GM18870 (cell line): ENCODE measurements around the gene RAB33B.
"Not testable (repeated sequence)": the region's sequence is repeated elsewhere in the genome, so short reads cannot be mapped to it uniquely, and the experiment has no call there.

Experiments used
- ATAC-seq: cut with Tn5 transposase; IDR thresholded peaks from one replicate; pipeline ENCODE4 v1.9.1; 2021; ENCODE audit warnings: moderate library complexity; ENCODE audit not compliant: unreplicated experiment

RAB33B gene

DNA sequence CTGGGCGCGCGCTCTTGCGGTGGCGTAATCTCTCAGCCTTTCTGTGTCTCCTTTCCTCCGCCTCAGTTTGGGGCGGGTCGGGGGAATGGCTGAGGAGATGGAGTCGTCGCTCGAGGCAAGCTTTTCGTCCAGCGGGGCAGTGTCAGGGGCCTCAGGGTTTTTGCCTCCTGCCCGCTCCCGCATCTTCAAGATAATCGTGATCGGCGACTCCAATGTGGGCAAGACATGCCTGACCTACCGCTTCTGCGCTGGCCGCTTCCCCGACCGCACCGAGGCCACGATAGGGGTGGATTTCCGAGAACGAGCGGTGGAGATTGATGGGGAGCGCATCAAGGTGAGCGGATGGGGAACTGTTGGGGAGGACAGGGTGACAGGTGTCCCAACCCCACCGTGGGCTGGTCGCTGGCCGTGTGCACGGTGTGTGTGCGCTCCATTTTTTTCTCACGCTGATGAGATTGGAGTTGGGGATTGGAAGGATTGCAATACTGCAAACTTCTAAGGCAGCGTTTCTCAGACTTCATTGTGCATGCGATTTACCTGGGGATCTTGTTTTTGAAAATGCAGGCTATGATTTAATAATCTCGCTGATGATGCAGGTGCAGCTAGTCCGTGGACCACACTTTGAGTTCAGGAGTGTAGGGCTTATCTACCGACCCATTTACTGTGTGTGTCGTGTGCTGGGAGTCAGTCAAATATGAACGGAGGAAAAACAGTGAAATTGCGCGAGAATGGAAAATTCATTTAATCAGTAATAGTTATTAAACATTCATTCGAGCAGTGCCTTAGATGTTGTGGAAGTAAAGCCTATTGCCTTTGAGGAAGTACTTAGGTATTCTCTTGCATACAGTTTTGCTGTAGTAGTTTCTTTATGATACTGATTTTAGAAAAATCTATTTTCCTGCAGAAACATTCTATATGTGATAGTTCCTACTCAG, at the start of gene RAB33B:
TSS of gene RAB33B (plus strand) at position 11 of the 935 bp plus-strand sequence. CDS start at position 86, 75 bp downstream.
- peak; percentile 44 for ATAC-seq

DNA sequence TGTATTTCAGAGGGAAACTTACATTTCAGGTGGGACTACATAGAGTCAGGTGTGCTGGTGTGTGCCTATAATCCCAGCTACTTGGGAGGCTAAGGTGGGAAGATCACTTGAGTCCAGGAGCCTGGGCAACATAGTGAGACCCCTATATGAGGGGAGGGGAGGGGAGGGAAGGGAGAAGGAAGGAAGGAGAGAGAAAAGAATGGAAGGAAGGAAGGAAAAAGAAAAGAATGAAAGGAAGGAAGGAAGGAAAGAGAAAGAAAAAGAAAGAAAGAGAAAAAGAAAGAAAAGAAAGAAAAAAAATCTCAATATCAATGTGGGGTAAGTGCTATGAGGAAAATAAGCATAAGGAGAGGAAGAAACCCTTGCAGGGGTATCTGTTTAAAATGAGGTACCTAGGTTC, 43.6 kb upstream of the RAB33B start:
- no peak for ATAC-seq

DNA sequence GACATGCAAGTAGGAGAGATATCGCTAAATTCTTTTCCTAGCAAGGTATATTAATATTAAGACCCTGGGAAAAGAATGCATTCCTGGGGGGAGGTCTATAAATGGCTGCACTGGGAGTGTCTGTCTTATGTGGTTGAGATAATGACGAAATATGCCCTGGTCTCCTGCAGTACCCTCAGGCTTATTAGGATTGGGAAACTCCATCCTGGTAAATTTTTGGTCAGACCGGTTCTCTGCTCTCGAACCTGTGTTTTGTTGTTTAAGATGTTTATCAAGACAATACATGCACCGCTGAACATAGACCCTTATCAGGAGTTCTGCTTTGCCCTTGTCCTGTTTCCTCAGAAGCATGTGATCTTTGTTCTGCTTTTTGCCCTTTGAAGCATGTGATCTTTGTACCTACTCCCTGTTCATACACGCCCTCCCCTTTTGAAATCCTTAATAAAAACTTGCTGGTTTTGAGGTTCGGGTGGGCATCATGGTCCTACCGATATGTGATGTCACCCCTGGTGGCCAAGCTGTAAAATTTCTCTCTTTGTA, 39.2 kb upstream of the RAB33B start:
- not testable (repeated sequence) for ATAC-seq

DNA sequence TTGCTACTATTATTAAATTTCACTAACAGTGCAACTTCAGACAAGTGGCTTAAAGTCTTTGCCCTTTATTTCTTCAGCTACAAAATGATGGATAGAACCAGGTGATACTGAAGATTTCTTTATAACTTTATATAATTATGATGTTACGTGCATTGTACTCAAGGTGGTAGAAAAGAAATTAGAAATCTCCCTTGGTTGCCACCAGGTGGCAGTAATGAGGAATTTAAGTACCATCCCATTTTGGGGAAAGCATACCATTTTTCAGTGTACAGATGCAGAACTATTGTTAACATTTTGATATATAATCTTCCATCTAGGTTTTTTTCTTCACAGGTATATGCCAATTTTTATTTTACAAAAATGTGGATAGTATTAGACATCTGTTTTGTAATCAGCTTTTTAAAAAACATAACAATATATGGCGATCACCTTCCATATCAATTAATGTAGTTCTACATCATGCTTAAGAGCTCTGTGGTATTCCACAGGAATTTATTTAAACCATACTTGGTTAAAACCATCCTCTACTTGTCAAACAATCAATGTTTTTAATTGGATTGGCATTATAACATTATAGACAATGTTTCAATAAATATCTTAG, 37.7 kb upstream of the RAB33B start:
- no peak for ATAC-seq

DNA sequence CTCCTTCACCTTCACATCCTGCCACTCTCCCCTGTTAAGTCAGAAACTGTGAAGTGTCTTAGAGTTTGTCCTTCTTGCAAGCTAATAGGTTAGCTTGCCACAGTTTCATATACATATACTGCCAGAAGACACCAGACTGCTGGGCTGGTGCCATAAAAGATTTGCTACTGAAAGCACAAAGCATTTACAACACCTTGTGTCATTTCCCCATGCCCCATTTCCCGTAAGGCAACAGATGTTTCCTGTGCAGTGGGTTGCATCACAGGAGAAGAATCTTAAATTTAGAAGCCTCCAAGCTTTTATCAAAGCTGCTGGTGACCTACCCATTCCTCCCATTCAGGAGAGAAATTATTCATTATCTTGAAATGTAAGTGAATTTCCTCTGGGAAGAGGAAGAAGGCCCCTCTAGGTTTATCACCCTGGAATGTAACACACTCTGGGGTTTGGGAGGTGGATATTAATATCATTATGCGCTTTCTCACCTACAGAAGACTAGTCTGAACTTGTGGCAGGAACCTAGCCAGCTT, 34.5 kb upstream of the RAB33B start:
- ATAC-seq: peak; percentile 54

DNA sequence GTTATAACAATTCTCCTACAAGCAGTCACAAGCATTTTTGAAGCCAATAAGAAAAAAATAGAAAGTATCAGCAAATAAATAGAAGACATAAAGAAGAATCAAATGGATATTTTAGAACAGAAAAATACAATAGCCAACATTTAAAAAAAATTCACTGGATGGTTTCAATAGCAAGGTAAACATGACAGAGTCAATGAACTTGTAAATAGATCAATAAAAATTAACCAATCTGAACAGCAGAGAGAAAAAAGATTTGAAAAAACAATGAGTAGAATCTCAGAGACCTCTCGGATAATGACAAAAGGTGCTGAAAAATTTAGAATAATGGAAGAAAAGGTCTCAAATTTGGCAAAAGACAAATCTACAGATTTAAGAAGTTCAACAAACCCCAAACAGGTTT, 33.3 kb upstream of the RAB33B start:
- ATAC-seq: no peak

DNA sequence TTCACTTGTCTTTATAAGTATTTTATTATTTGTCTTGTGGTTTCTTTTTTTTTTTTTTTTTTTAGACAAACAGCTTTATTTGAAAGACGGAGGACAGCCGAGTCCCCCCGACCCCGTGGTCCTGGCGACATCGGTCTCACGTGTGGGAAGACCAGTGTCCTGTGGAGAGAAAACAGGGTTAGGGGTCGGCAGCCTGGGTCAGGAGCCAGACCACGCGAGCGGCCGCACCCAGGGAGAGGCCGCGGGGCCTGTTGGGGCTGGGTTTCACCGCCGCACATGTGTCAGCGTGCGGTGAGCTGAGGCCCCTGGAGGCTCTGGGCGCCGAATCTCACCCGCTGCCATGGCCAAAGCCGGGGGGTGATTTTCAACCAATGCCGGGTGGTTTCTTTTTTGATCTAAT, 17.8 kb upstream of the RAB33B start:
- ATAC-seq: no peak

DNA sequence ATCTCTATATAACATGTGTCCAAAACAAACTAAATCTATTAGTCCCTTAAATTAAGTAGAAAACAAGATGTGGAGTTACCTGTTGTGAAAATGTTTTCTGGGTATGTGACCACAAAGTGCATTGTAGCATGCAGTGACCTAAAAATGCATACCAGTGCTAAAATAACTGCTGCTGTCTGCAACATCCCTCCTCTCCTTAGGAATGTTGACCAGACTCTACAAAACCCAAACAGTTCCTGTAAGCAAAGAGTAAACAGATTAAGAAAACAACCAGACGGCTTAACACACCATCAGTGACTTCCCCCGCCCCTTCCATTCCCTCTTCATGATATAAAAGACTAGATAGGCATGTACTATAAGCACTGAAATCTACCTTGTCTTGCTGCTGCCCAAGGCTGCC, 15.8 kb upstream of the RAB33B start:
- no peak for ATAC-seq

DNA sequence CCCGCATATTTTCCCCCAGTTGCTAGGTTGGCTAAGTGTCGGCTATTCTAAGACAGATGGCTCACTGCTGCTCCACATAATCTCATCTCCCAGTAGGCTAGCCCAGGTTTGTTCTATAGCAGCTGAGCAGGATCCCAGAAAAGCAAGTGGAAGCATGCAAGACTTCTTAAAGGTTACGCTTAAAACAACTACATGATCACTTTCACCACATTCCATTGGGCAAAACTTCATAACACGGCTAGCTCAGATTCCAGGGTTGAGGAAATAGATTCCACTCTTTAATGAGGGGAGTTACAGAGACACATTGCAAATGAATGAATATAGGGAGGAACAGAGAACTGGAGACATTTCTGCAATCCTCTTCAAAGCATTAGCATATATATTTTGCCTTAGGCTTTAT, 12.9 kb upstream of the RAB33B start:
- no peak for ATAC-seq

DNA sequence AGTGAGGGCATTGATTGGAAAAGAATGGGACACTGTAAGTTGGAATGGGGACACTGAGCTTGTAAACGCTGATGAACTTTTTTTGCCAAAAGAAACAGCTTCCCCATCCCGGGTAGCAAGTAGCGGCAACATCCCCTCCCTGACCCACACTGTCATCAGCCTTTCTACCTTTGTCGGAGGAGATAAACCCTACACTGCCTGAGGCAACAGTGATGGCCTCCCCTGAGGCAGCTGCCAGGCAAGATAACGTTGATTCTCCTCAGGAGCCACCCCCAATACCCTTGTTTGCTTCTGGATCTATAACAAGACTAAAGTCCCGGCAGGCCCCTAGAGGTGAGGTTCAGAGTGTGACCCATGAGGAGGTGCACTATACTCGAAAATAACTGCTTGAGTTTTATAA, 10.3 kb upstream of the RAB33B start:
- no peak for ATAC-seq

DNA sequence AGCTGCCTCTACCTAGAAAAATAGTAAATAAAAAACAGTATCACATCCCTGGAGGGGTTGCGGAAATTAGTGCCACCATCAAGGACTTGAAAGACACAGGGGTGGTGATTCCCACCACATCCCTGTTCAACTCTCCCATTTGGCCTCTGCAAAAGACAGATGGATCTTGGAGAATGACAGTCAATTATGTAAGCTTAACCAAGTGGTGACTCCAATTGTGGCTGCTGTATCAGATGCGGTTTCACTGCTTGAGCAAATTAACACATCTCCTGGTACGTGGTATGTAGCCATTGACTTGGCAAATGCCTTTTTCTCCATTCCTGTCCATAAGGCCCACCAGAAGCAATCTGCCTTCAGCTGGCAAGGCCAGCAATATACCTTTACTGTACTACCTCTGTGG, 9.0 kb upstream of the RAB33B start:
- not testable (repeated sequence) for ATAC-seq

DNA sequence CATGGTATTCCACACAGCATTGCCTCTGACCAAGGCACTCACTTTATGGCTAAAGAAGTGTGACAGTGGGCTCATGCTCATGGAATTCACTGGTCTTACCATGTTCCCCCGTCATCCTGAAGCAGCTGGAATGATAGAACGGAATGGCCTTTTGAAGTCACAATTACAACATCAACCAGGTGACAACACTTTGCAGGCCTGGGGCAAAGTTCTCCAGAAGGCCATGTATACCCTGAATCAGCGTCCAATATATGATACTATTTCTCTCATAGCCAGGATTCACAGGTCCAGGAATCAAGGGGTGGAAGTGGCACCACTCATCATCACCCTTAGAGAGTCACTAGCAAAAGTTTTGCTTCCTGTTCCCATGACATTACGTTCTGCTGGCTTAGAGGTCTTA, 6.8 kb upstream of the RAB33B start:
- not testable (repeated sequence) for ATAC-seq

DNA sequence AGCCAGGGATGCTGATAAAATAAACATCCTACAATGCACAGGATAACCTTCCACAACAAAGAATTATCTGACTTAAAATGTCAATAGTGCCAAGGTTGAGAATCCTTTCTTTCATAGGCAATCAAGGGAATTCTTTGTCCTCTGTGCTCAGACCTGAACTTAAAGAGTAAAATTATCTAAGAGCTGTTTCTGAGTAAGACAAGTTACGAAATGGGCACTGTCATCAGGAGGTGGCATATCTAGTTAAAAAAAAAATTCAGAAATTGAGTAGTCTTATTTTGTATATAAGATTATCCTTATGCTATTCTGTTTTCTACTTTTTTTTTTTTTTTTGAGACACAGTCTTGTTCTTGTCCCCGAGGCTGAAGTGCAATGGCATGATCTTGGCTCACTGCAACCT, 3.3 kb upstream of the RAB33B start:
- ATAC-seq: no peak

DNA sequence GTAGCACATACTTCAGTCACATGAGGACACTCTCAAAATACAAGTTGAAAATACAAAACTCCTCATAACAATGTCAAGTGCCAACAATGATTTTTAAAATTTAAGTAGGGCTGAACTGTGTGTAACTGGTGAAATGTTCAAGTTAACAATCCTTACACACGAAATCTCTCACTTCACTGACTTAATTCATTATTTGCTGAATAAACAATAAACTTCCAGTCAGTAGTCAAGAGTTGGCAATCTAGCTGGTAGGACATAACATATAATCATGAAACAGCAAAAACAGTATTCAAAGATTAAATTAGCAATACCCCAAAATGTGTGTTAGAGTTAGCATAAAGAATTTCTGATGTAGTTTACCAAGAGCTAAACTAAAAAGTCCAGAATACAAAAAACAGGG, 1.9 kb upstream of the RAB33B start:
- ATAC-seq: no peak

DNA sequence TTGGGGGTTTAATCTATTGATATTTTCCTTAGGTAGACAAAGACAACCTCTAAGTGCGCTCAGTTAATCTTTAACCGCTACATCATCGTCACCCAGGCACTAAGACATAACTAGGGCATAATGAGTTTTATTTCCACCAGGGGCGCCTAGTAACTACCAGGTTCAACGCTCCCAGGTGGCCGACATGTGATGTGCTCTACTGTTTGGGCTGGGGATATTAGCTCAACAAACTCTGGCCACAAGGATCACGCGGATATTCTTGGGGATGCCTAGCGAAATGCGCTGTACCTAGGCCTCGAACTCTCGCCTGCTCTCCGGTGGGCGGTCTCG, 915 bp upstream of the RAB33B start:
- peak; percentile 45 for ATAC-seq

DNA sequence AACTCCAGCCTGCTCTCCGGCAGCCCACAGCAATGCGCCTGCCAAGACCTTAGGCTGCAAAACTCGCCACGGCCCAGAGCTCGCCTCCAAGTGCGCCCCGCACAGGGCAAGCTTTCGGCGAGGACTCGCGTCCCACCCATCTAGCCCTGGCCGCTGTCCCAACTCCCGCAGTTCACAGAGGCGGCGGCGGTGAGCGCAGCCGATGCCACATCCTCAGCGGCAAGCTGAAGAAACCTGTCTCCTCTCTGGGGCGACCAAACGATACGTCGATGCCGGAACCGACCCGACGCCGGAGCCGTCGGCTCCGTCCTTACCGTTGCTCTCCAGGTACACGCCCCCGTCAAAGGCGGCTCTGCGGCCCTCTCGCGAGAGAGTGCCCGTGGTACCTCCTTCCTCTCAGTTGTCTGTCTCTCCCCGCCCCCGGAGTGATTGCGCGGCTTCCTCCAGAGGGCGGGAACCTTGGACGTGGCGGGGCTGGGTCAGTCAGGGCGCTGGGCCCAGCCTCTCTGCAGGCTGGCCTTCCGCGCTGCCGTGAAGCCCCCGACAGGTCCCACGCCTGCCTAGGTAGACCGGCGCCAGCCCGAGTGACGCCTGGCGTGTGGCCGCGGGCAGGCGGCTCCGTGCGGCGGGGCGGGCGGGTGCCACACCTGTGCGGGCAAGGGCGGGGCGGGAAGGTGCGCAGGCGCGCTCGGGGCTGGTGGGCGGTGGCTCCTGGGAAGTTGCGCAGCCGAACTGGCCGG, 380 bp upstream of the RAB33B start:
- peak; percentile 84 for ATAC-seq

DNA sequence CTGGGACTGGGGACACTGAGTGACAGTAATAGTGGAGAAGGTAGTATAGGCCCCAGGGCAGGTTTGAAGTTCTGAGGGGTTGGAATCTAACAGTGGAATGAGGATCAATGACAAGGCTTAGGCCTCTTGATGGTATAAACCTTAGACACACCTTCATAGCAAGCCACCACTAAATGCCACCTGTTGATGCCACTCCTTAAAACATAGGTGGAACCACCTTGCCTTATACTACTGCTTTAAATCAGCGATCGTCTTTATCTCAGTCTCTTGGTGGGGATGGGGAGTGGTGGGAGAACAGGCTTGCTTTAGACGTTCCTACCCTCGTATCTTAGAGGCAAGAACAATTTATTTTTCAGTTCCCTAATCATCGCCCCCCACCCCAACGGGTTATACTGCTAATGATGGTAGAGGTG, 1.2 kb downstream of the RAB33B start:
- no peak for ATAC-seq

DNA sequence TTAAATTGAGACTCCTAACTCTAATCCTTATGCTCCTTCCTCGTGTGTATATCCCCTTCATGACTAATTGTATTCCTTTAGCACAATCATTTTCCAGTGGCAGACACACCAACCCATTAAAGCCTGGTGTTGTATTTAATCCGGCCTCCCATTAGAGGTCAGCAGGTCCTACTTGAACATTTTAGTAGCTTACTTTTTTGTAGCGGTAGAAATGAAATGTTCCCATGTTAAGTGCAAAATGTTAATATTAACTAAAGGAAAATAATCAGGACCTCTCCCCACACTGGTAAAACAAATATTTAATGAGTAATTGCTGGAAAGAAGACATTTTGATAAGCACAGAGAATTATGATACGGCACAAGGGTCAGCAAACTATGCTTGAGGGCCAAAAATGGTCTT, 3.4 kb downstream of the RAB33B start:
- no peak for ATAC-seq

DNA sequence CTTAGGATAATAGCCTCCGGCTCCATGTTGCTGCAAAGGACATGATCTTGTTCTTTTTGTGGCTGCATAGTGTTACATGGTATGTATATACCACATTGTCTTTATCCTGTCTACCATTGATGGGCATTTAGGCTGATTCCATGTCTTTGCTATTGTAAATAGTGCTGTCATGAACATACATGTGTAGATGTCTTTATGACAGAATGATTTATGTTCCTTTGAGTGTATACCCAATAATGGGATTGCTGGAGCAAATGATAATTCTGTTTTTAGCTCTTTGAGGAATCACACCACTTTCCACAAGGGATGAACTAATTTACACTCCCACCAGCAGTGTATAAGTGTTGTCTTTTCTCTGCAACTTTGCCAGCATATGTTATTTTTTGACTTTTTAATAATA, 4.6 kb downstream of the RAB33B start:
- ATAC-seq: no peak

DNA sequence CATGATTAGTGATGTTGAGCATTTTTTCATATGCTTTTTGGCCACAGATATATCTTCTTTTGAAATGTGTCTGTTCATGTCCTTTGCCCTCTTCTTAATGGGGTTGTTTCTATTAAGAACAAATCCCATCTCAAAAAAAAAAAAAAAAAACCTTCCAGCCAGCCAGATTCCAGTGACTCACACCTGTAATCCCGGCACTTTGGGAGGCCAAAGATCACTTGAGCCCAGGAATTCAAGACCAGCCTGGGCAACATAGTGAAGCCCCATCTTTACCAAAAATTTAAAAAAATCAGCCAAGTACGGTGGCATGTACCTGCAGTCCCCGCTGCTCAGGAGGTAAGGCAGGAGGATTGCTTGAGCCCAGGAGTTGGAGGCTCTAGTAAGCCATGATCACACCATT, 5.1 kb downstream of the RAB33B start:
- no peak for ATAC-seq

DNA sequence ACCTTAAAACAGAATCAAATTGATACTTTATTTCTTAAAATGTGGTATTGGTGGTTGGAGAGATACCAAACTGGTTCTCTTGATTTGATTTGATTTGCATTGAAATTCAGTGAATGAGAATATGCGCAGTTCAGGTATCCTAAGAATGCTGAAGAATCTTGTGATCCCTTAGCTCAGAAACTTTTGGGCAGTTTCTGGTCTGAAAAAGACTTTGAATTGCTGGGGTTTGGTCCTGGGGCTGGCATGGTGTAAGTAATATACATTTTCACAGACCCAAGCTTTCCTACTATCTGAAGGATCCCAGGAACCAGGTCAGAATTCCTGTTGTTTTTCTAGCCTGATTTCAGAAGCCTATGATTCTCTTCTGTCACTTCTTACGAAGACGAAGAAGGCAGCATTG, 6.6 kb downstream of the RAB33B start:
- ATAC-seq: no peak
